Measurements from ENCODE around the gene CSGALNACT2.

DNA sequence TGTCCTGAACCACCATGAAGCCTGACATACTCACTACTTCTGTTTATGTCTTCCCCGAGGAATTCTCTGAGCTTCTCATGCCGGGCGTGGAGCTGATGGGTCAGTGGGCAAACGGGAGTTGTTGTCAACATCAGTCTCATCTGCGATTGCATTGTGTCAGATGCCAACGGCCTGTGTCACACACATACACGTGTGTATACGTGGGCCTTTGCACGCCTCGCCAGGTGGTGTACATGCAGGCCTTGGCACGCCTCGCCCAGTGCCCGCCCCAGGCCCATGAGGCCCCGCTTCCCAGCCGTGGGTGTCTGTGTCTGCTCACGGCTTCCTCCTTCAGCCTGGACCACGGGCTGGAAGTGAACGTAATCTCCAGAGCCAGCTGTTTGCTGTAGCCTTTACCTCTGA lies 7.5 kb upstream of the CSGALNACT2 start:
- TF ChIP-seq, protein P1, sequence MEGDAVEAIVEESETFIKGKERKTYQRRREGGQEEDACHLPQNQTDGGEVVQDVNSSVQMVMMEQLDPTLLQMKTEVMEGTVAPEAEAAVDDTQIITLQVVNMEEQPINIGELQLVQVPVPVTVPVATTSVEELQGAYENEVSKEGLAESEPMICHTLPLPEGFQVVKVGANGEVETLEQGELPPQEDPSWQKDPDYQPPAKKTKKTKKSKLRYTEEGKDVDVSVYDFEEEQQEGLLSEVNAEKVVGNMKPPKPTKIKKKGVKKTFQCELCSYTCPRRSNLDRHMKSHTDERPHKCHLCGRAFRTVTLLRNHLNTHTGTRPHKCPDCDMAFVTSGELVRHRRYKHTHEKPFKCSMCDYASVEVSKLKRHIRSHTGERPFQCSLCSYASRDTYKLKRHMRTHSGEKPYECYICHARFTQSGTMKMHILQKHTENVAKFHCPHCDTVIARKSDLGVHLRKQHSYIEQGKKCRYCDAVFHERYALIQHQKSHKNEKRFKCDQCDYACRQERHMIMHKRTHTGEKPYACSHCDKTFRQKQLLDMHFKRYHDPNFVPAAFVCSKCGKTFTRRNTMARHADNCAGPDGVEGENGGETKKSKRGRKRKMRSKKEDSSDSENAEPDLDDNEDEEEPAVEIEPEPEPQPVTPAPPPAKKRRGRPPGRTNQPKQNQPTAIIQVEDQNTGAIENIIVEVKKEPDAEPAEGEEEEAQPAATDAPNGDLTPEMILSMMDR (IDR thresholded peaks at IDR 0.05; ENCODE audit: borderline replicate concordance, extremely low read depth, low read length, poor library complexity, severe bottlenecking): no peak
- TF ChIP-seq EZH2 (IDR thresholded peaks at IDR 0.05; ENCODE audit: borderline replicate concordance, low read depth, low read length, severe bottlenecking): no peak

Data from DND-41 (cell line).